ENCODE measurements around the gene YTHDF1.

The YTHDF1 gene

DNA sequence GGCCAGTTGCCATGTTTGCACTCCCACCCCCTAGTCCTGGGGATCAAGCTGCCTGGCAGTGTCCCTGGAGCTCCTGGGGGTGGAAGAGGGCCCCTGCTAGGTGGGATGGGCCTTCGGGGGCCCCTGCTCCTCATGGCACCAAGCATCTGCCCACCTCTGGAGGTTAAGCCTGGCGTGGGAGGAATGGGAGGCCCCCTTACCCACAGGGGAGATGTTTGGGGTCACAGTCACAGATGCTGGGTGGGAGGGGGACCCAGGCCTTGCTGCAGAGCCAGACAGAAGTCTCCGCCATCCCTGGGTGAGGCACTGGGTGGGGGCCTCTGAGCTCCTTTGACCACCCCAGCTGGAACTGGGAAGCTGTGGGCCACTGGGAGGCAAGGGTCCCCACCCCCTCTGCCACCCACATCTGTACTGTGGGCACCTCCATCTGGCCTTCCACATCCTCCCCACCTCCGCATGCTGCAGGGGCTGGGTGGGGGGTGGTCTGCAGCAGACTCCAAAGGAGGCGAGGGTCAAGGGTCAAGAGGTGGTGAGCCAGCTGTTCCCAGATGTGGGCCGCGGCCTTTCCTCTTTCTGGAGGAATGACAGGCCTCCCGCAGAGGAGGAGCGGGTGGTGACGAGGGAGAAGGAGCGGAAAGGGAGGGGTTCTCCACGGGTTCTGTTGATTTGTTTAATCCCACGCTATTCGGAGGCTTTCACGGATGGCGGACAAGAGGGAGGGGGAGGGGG lies 41.5 kb downstream of the YTHDF1 start:
- H3K27me3 ChIP-seq (ENCODE audit: control insufficient read depth in 2 of 2, insufficient read depth in 2 of 2, low read length in 2 of 2) = peaks cover 19 to 38% of the 10 kb centered on the region in 2 donors
- no peak overlapping the region for H3K27ac ChIP-seq (ENCODE audit: low read depth in 2 of 2, low read length in 2 of 2)
- no peaks in the 10 kb centered on the region for H3K4me1 ChIP-seq (ENCODE audit: control insufficient read depth in 2 of 2, insufficient read depth in 2 of 2, low read length in 2 of 2)
- no peaks in the 10 kb centered on the region for H3K9me3 ChIP-seq (ENCODE audit: control insufficient read depth in 2 of 2, low read length in 2 of 2)
- no peak overlapping the region for H3K4me3 ChIP-seq (ENCODE audit: low read length in 2 of 2)
- H3K9ac ChIP-seq (ENCODE audit: low read depth in 1 of 2, low read length in 2 of 2) = no peak overlapping the region
- no peaks in the 10 kb centered on the region for H3K36me3 ChIP-seq (ENCODE audit: control insufficient read depth in 2 of 2, insufficient read depth in 2 of 2, low read length in 2 of 2)

DNA sequence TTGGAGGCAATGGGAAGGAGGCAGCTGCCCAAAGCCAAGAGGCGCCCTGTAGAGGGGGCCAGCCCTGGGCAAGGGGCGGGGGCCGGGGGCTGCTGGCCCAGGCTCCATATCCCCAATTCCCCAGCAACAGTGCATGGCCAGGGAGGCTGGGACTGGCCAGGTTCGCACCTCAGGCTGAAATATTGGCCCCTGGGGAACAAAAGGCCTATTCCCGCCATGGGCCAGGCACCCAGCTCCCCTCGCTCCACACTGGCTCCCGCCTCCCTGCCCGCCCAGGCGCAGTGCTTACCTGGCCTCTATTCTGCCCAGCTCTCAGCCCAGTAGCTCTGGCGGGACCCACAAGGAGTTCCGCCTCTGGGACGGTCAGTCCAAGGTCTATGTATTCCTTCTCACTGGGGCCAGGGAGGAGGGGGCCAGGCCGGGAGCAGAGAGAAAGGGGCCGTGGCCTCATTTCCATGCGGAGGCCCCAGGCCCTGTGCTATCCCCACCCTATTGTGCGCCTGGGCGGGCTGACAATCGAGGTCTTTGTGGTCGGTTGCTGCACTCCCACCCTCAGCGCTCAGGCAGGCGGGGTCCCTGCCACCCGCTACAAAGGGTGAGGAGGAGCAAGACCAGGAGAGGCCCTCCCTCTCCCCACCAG lies 42.3 kb downstream of the YTHDF1 start:
- Histone ChIP-seq H3K4me1 (ENCODE audit: control insufficient read depth in 2 of 2, insufficient read depth in 2 of 2, low read length in 2 of 2) (no peaks in the 10 kb centered on the region), H3K27me3 (ENCODE audit: control insufficient read depth in 2 of 2, insufficient read depth in 2 of 2, low read length in 2 of 2) (peaks cover 19 to 37% of the 10 kb centered on the region in 2 donors), H3K9me3 (ENCODE audit: control insufficient read depth in 2 of 2, low read length in 2 of 2) (no peaks in the 10 kb centered on the region), H3K36me3 (ENCODE audit: control insufficient read depth in 2 of 2, insufficient read depth in 2 of 2, low read length in 2 of 2) (no peaks in the 10 kb centered on the region), H3K27ac (ENCODE audit: low read depth in 2 of 2, low read length in 2 of 2) (no peak overlapping the region), H3K9ac (ENCODE audit: low read depth in 1 of 2, low read length in 2 of 2) (no peak overlapping the region), H3K4me3 (ENCODE audit: low read length in 2 of 2) (no peak overlapping the region)

DNA sequence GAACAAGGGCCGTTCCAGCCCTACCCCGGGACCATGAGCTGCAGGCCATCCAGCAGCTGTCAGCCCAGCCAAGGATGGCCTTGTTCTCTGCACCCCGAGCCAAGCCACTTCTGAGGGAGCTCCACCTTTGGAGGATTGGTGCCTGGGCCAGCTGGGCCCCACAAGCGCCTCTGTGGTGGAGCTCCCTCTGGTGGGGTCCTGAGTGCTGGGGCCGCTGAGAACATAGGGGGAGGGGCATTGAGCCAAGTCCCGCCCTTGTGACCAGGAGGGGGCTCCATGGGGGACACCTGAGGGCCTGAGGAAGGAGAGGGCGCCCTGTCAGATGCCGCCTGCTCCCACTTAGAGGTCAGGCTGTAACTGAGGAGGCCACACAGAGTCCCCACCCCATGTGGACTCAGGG lies 43.2 kb downstream of the YTHDF1 start:
- H3K9me3 ChIP-seq (ENCODE audit: control insufficient read depth in 2 of 2, low read length in 2 of 2) = no peaks in the 10 kb centered on the region
- H3K27ac ChIP-seq (ENCODE audit: low read depth in 2 of 2, low read length in 2 of 2) = no peak overlapping the region
- H3K4me1 ChIP-seq (ENCODE audit: control insufficient read depth in 2 of 2, insufficient read depth in 2 of 2, low read length in 2 of 2) = no peaks in the 10 kb centered on the region
- H3K9ac ChIP-seq (ENCODE audit: low read depth in 1 of 2, low read length in 2 of 2) = no peak overlapping the region
- H3K36me3 ChIP-seq (ENCODE audit: control insufficient read depth in 2 of 2, insufficient read depth in 2 of 2, low read length in 2 of 2) = no peaks in the 10 kb centered on the region
- H3K27me3 ChIP-seq (ENCODE audit: control insufficient read depth in 2 of 2, insufficient read depth in 2 of 2, low read length in 2 of 2) = peaks cover 19 to 37% of the 10 kb centered on the region in 2 donors
- H3K4me3 ChIP-seq (ENCODE audit: low read length in 2 of 2) = no peak overlapping the region

- no peaks in the 10 kb centered on the region for H3K4me1 ChIP-seq (ENCODE audit: control insufficient read depth in 2 of 2, insufficient read depth in 2 of 2, low read length in 2 of 2)
- no peaks in the 10 kb centered on the region for H3K9me3 ChIP-seq (ENCODE audit: control insufficient read depth in 2 of 2, low read length in 2 of 2)
- H3K27me3 ChIP-seq (ENCODE audit: control insufficient read depth in 2 of 2, insufficient read depth in 2 of 2, low read length in 2 of 2) = peaks cover 19 to 34% of the 10 kb centered on the region in 2 donors
- H3K36me3 ChIP-seq (ENCODE audit: control insufficient read depth in 2 of 2, insufficient read depth in 2 of 2, low read length in 2 of 2) = no peaks in the 10 kb centered on the region
- no peak overlapping the region for H3K4me3 ChIP-seq (ENCODE audit: low read length in 2 of 2)
- H3K27ac ChIP-seq (ENCODE audit: low read depth in 2 of 2, low read length in 2 of 2) = no peak overlapping the region
- no peak overlapping the region for H3K9ac ChIP-seq (ENCODE audit: low read depth in 1 of 2, low read length in 2 of 2)
These were observed 43.9 kb downstream of the YTHDF1 start for GRCh38 chr20:63171991-63172390.

- no peak overlapping the region for H3K9ac ChIP-seq (ENCODE audit: low read depth in 1 of 2, low read length in 2 of 2)
- H3K27me3 ChIP-seq (ENCODE audit: control insufficient read depth in 2 of 2, insufficient read depth in 2 of 2, low read length in 2 of 2) = peaks cover 12 to 19% of the 10 kb centered on the region in 2 donors
- no peaks in the 10 kb centered on the region for H3K4me1 ChIP-seq (ENCODE audit: control insufficient read depth in 2 of 2, insufficient read depth in 2 of 2, low read length in 2 of 2)
- no peak overlapping the region for H3K27ac ChIP-seq (ENCODE audit: low read depth in 2 of 2, low read length in 2 of 2)
- no peak overlapping the region for H3K4me3 ChIP-seq (ENCODE audit: low read length in 2 of 2)
- H3K36me3 ChIP-seq (ENCODE audit: control insufficient read depth in 2 of 2, insufficient read depth in 2 of 2, low read length in 2 of 2) = no peaks in the 10 kb centered on the region
- H3K9me3 ChIP-seq (ENCODE audit: control insufficient read depth in 2 of 2, low read length in 2 of 2) = no peaks in the 10 kb centered on the region
These were observed 46.2 kb downstream of the YTHDF1 start for GRCh38 chr20:63169681-63170080.

DNA sequence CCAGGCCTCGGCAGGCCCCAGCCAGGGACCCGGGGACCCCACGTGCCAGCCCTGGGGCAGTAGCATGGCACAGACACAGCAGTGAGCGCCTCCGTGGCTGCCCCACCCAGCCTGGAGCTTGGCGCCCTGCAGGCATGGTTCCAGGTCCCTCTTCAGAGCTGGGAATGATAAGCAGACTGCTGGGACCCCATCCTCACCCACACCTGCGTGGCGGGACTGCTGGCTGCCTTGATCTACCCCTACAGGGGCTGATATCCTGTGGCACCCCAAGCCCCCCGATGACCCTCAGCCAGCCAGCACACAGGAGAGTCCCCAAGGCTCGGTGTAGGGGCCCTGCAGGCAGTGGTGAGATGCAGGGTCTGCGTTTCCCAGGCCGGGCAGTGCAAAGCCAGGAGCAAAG lies 47.1 kb downstream of the YTHDF1 start:
- H3K27me3 ChIP-seq (ENCODE audit: control insufficient read depth in 2 of 2, insufficient read depth in 2 of 2, low read length in 2 of 2) = peaks cover 8 to 11% of the 10 kb centered on the region in 2 donors
- no peak overlapping the region for H3K9ac ChIP-seq (ENCODE audit: low read depth in 1 of 2, low read length in 2 of 2)
- H3K9me3 ChIP-seq (ENCODE audit: control insufficient read depth in 2 of 2, low read length in 2 of 2) = no peaks in the 10 kb centered on the region
- no peak overlapping the region for H3K27ac ChIP-seq (ENCODE audit: low read depth in 2 of 2, low read length in 2 of 2)
- H3K4me1 ChIP-seq (ENCODE audit: control insufficient read depth in 2 of 2, insufficient read depth in 2 of 2, low read length in 2 of 2) = no peaks in the 10 kb centered on the region
- H3K4me3 ChIP-seq (ENCODE audit: low read length in 2 of 2) = no peak overlapping the region
- no peaks in the 10 kb centered on the region for H3K36me3 ChIP-seq (ENCODE audit: control insufficient read depth in 2 of 2, insufficient read depth in 2 of 2, low read length in 2 of 2)

GRCh38 chr20:63167918-63168520 lies 47.9 kb downstream of the YTHDF1 start:
- Histone ChIP-seq H3K4me1 (ENCODE audit: control insufficient read depth in 2 of 2, insufficient read depth in 2 of 2, low read length in 2 of 2) (no peaks in the 10 kb centered on the region), H3K27ac (ENCODE audit: low read depth in 2 of 2, low read length in 2 of 2) (no peak overlapping the region), H3K9me3 (ENCODE audit: control insufficient read depth in 2 of 2, low read length in 2 of 2) (no peaks in the 10 kb centered on the region), H3K27me3 (ENCODE audit: control insufficient read depth in 2 of 2, insufficient read depth in 2 of 2, low read length in 2 of 2) (peaks cover 3 to 8% of the 10 kb centered on the region in 2 donors), H3K4me3 (ENCODE audit: low read length in 2 of 2) (no peak overlapping the region), H3K9ac (ENCODE audit: low read depth in 1 of 2, low read length in 2 of 2) (no peak overlapping the region), H3K36me3 (ENCODE audit: control insufficient read depth in 2 of 2, insufficient read depth in 2 of 2, low read length in 2 of 2) (no peaks in the 10 kb centered on the region)

DNA sequence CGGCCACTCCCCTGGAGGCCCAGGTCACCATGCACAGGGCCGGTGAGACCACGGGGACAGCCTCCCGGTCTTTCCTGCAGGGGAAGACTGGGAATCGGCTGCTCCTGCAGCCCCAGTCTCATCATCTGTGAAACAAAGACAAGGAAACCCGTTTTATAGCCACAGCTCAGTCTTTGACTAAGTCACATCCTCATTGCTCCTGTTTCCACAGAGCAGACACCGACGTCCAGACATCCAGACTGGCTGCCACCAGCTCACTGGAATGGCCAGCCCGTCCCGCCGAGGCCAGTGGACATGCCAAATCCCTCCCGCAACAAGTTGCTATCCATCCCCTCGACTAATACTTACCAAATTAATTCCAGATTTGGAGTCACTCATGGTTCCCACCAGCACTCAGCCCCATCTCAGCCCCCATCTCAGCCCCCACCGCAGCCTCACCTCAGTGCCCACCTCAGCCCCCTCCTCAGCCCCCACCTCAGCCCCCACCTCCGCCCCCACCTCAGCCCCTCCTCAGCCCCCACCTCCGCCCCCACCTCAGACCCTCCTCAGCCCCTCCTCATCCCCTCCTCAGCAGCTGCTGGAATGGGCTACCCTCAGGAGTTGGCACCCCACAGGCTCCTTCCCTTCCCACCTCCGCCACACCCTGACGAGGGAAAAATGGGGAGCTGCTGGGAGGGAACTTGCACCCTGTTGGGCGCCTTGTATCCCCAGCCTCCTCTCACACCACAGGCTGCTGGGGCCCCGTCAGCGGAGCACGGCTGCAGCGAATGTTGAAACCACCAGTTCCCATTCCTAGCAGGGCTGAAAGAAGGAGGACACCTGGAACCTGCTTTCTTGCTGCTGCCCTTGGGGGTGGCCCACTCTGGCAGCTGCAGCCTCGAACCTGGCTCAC lies 48.7 kb downstream of the YTHDF1 start:
- Histone ChIP-seq H3K27ac (ENCODE audit: low read depth in 2 of 2, low read length in 2 of 2) (no peak overlapping the region), H3K27me3 (ENCODE audit: control insufficient read depth in 2 of 2, insufficient read depth in 2 of 2, low read length in 2 of 2) (peaks cover 3 to 8% of the 10 kb centered on the region in 2 donors), H3K9ac (ENCODE audit: low read depth in 1 of 2, low read length in 2 of 2) (no peak overlapping the region), H3K36me3 (ENCODE audit: control insufficient read depth in 2 of 2, insufficient read depth in 2 of 2, low read length in 2 of 2) (no peaks in the 10 kb centered on the region), H3K4me1 (ENCODE audit: control insufficient read depth in 2 of 2, insufficient read depth in 2 of 2, low read length in 2 of 2) (no peaks in the 10 kb centered on the region), H3K9me3 (ENCODE audit: control insufficient read depth in 2 of 2, low read length in 2 of 2) (no peaks in the 10 kb centered on the region), H3K4me3 (ENCODE audit: low read length in 2 of 2) (no peak overlapping the region)

GRCh38 chr20:63166193-63167020 lies 49.5 kb downstream of the YTHDF1 start:
- no peak overlapping the region for H3K9ac ChIP-seq (ENCODE audit: low read depth in 1 of 2, low read length in 2 of 2)
- no peaks in the 10 kb centered on the region for H3K9me3 ChIP-seq (ENCODE audit: control insufficient read depth in 2 of 2, low read length in 2 of 2)
- H3K36me3 ChIP-seq (ENCODE audit: control insufficient read depth in 2 of 2, insufficient read depth in 2 of 2, low read length in 2 of 2) = no peaks in the 10 kb centered on the region
- H3K27ac ChIP-seq (ENCODE audit: low read depth in 2 of 2, low read length in 2 of 2) = no peak overlapping the region
- no peaks in the 10 kb centered on the region for H3K4me1 ChIP-seq (ENCODE audit: control insufficient read depth in 2 of 2, insufficient read depth in 2 of 2, low read length in 2 of 2)
- peaks cover 0 to 4% of the 10 kb centered on the region in 2 donors for H3K27me3 ChIP-seq (ENCODE audit: control insufficient read depth in 2 of 2, insufficient read depth in 2 of 2, low read length in 2 of 2)
- no peak overlapping the region for H3K4me3 ChIP-seq (ENCODE audit: low read length in 2 of 2)

All from mucosa of rectum (tissue), 2 donors.